ENCODE measurements around the gene PLET1. TPM values are rescaled to one million over a fixed set of nuclear protein-coding genes. Genes with fewer than 3 reads are reported as not detected.

The PLET1 gene
- total and polyA plus RNA-seq, 2 donors (not counting 3 experiments of a cell fraction or from before 2014, with no cell fraction given), result not detected

DNA sequence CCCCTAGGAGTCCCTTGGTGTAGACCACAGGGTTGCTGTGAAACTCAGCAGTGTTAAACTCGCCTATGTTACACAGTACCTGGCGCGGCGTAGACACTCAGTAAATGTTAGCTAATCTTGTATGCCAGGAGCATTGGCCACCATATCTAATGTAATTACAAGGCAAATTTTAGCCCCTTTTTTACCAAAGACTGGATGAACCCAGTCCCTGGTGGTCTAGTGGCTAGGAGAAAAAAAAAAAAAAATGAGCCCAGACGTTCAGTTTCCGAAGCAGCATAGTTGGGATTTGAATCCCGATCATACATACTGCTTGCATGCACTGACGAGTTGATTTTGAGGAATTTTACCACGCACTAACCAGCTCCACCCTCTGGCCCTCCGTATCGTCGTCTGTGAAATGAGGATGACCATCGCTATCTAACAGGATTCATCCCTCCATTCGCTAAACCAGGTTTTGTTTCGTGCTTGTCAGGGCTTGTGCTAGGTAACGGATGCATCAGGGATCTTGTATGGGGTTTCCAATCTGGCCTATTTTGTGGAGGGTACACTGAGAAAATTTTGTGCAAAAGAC is 33.7 kb downstream of the PLET1 start:
- TSS peak; percentile 44 for BruUV-seq (replicated peaks)
- Histone ChIP-seq H4K20me1 (replicated peaks; ENCODE audit: control insufficient read depth, extremely low read depth, insufficient read depth, low read length) (no peaks in the 10 kb centered on the region), H3K79me2 (ENCODE audit: control insufficient read depth, insufficient read depth, low read length) (peaks cover 22% of the 10 kb centered on the region), H3K4me2 (ENCODE audit: insufficient read depth, low read length) (peak overlapping the region; percentile 84), H3K9me1 (replicated peaks; ENCODE audit: control insufficient read depth, extremely low read depth, insufficient read depth, low read length) (no peaks in the 10 kb centered on the region), H2AFZ (ENCODE audit: low read depth, low read length) (peak overlapping the region; percentile 22), H3K4me3 (replicated peaks in 1 of 3; ENCODE audit: insufficient read depth in 1 of 3, low read depth in 1 of 3, low read length in 3 of 3) (peak overlapping the region; percentile 16 to 77 (median 73)), H3K36me3 (ENCODE audit: control insufficient read depth in 2 of 2, extremely low read depth in 1 of 2, insufficient read depth in 2 of 2, low read length in 2 of 2) (peaks cover 7 to 10% of the 10 kb centered on the region in 2 experiments), H3K9ac (replicated peaks; ENCODE audit: extremely low read depth, insufficient read depth, low read length) (peak overlapping the region; percentile 79), H3K27ac (ENCODE audit: insufficient read depth, low read depth, low read length) (peak overlapping the region; percentile 96), H3K27me3 (ENCODE audit: control insufficient read depth in 2 of 2, insufficient read depth in 2 of 2, low read length in 2 of 2) (no peaks in the 10 kb centered on the region), H3K9me3 (replicated peaks; ENCODE audit: control insufficient read depth, insufficient read depth, low read length) (no peaks in the 10 kb centered on the region), H3K4me1 (ENCODE audit: control insufficient read depth, extremely low read depth, insufficient read depth, low read length) (peaks cover 10% of the 10 kb centered on the region)
- no peak for TF ChIP-seq GATA2 (IDR thresholded peaks at IDR 0.05; ENCODE audit: insufficient read depth, insufficient read length, low read depth, low read length)
- TF ChIP-seq POLR2AphosphoS5 (IDR thresholded peaks at IDR 0.05; ENCODE audit: insufficient read depth, low read depth, low read length), result no peak
- no peak for TF ChIP-seq MYC (IDR thresholded peaks at IDR 0.05; ENCODE audit: low read depth, low read length)
- no peak for TF ChIP-seq JUN (IDR thresholded peaks at IDR 0.05; ENCODE audit: borderline replicate concordance, insufficient read depth, insufficient read length, low read depth)
- TF ChIP-seq POLR2A (IDR thresholded peaks at IDR 0.05; ENCODE audit: low read depth, low read length), result no peak
- no peak for TF ChIP-seq FOS (IDR thresholded peaks at IDR 0.05; ENCODE audit: borderline replicate concordance, insufficient read depth, low read length)
- no peak for TF ChIP-seq EZH2 (IDR thresholded peaks at IDR 0.05; ENCODE audit: borderline replicate concordance, low read depth, low read length, severe bottlenecking)
- TF ChIP-seq, protein P1, sequence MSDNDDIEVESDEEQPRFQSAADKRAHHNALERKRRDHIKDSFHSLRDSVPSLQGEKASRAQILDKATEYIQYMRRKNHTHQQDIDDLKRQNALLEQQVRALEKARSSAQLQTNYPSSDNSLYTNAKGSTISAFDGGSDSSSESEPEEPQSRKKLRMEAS (IDR thresholded peaks at IDR 0.05; ENCODE audit: insufficient read depth, insufficient read length), result no peak
- TF ChIP-seq, protein P2, sequence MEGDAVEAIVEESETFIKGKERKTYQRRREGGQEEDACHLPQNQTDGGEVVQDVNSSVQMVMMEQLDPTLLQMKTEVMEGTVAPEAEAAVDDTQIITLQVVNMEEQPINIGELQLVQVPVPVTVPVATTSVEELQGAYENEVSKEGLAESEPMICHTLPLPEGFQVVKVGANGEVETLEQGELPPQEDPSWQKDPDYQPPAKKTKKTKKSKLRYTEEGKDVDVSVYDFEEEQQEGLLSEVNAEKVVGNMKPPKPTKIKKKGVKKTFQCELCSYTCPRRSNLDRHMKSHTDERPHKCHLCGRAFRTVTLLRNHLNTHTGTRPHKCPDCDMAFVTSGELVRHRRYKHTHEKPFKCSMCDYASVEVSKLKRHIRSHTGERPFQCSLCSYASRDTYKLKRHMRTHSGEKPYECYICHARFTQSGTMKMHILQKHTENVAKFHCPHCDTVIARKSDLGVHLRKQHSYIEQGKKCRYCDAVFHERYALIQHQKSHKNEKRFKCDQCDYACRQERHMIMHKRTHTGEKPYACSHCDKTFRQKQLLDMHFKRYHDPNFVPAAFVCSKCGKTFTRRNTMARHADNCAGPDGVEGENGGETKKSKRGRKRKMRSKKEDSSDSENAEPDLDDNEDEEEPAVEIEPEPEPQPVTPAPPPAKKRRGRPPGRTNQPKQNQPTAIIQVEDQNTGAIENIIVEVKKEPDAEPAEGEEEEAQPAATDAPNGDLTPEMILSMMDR (IDR thresholded peaks at IDR 0.05; ENCODE audit: extremely low read depth in 1 of 2, insufficient read depth in 1 of 2, low read depth in 1 of 2, low read length in 2 of 2), result no peak
- no peak for FAIRE-seq
- DNase-seq (ENCODE audit: low read depth, low spot score), result no peak
- ChIA-PET POLR2A (no interaction called here), CTCF (interaction anchor here (0.6 to 3.2 kb wide), 2 partner anchors 53 to 1130 kb away, joined by 3 to 34 read pairs; no protein-coding TSS in a partner anchor)
- intact Hi-C loops (cut with micrococcal nuclease), result loop anchor here (1.0 to 2.0 kb wide), 3 partner anchors 28 to 348 kb away; partner anchors contain the start of genes CFAP68 and FDXACB1
- dilution Hi-C loops (cut with MboI; ENCODE audit: extremely low pct_ligation_motif_present, low sequenced_read_pairs), result no loop called here

Data from endothelial cell of umbilical vein (primary cell).